Mesendoderm (in vitro differentiated cells): ENCODE data around the gene E2F3. TPM values are rescaled to one million over a fixed set of nuclear protein-coding genes. Genes with fewer than 3 reads are reported as not detected.

ENCODE experiments used
- small RNA-seq: library from polyadenylated mRNA; stranded (forward); fragments of <200 nt; extraction: miRNeasy Mini kit (QIAGEN cat#:217004); gene quantifications from one replicate; pipeline ENCODE3, GENCODE V24; 2013; ENCODE audit not compliant: insufficient read depth

Gene E2F3

Small RNAs within 50 kb of the gene (small RNA-seq; reads per million reads assigned to genes)
- gene RF00019 (not detected), gene RNU6-141P (not detected)
